ENCODE measurements around the gene SH3TC2. TPM values are rescaled to one million over a fixed set of nuclear protein-coding genes. Genes with fewer than 3 reads are reported as not detected.

SH3TC2 gene
- total and polyA plus RNA-seq, 2 of the 4 experiments (the other 2 are of a cell fraction) = 3.4 to 7.9 TPM

DNA sequence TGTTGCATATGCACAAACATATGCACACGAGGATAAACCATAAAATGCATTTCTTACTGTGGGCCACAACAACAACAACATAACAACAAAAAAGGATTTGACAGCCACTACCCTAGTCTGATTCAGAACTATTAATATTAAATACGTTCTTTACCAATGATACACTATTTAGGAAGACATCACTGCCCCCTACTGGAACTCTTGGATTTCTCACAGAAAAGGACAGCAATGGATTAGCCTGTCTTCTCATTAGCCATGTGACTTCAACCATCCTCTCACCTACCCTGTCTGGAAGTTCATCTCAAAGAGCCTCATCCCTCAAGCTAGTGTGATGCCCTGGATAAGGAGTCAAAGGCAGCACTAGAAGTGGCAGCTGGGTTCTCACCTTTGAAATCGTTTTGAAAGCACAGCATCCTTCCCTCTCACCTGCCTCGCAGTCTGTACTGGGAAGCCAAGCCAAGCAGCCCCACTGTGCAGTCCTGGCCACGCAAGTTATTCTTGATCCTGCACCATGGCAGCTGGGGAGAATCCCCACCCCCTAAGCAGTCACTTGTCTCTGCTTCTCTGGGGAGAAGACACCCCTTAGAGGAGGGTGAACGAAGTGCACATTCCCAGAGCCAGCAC, 64.6 kb downstream of the SH3TC2 start:
- H4K20me1 ChIP-seq (ENCODE audit: insufficient read depth, low read length) = no peaks in the 10 kb centered on the region
- ATAC-seq (ENCODE audit: low read depth) (peak; percentile 30; the same call in 1 of the 2 replicates), DNase-seq (peak; percentile 75)
- H2BK120ac ChIP-seq (ENCODE audit: low read depth, low read length) = peak overlapping the region; percentile 73
- no peak overlapping the region for H3K4me2 ChIP-seq (ENCODE audit: low read depth, low read length)
- intact Hi-C loops (cut with micrococcal nuclease) (loop anchor here (1.0 to 2.0 kb wide), 4 partner anchors 41 to 265 kb away; no protein-coding TSS in a partner anchor), dilution Hi-C loops (cut with HindIII; ENCODE audit: low sequenced_read_pairs, unreplicated experiment) (no loop called here), in situ Hi-C loops (cut with MboI; ENCODE audit: low sequenced_read_pairs) (loop anchor here (10.0 kb wide), 1 partner anchor 173 kb away; the partner anchor contains the start of gene ADRB2)
- no peak overlapping the region for H3K27ac ChIP-seq (ENCODE audit: insufficient read depth, low read length)
- H3K79me1 ChIP-seq (ENCODE audit: low read depth in 1 of 2, low read length in 2 of 2) = no peaks in the 10 kb centered on the region
- H3K27me3 ChIP-seq (ENCODE audit: control insufficient read depth, insufficient read depth, low read length) = no peaks in the 10 kb centered on the region
- H4K5ac ChIP-seq (ENCODE audit: low read depth, low read length) = no peak overlapping the region
- peak overlapping the region; percentile 96 for H2AK5ac ChIP-seq (ENCODE audit: low read depth, low read length)
- H2AK9ac ChIP-seq (replicated peaks; ENCODE audit: low read depth, low read length, poor library complexity) = no peak overlapping the region
- H2BK15ac ChIP-seq (ENCODE audit: low read depth, low read length) = peak overlapping the region; percentile 81; the same call in 2 of the 3 replicates
- no peak overlapping the region for H3K18ac ChIP-seq (ENCODE audit: low read depth, low read length)
- ChIA-PET POLR2A (ENCODE audit: unreplicated experiment) (no interaction called here), CTCF (interaction anchor here (1.5 to 5.8 kb wide), 4 partner anchors 37 to 261 kb away, joined by 3 to 31 read pairs (median 8); no protein-coding TSS in a partner anchor)
- H4K8ac ChIP-seq (ENCODE audit: low read depth in 2 of 2, low read length in 2 of 2) = no peak overlapping the region
- peaks cover 13% of the 10 kb centered on the region for H3K9me1 ChIP-seq (ENCODE audit: insufficient read depth, low read length)
- no peak overlapping the region for H3K4me3 ChIP-seq (ENCODE audit: insufficient read depth, low read depth, low read length)
- H4K91ac ChIP-seq (ENCODE audit: insufficient read depth, low read depth, low read length) = peak overlapping the region; percentile 83; the same call in 1 of the 2 replicates
- peak overlapping the region; percentile 62 for H3K4ac ChIP-seq (ENCODE audit: low read depth, low read length)
- no peak overlapping the region for H2BK5ac ChIP-seq (ENCODE audit: low read depth, low read length, poor library complexity, severe bottlenecking)
- H3K23ac ChIP-seq (ENCODE audit: low read depth, low read length) = no peak overlapping the region
- BruUV-seq (replicated peaks) = no TSS peak
- no peak overlapping the region for H3K14ac ChIP-seq (replicated peaks; ENCODE audit: low read depth, low read length)
- no peak overlapping the region for H2AFZ ChIP-seq (replicated peaks; ENCODE audit: low read length, poor library complexity)
- H2BK20ac ChIP-seq (ENCODE audit: low read depth, low read length) = peak overlapping the region; percentile 65
- no peak overlapping the region for H3K9ac ChIP-seq (ENCODE audit: low read depth, low read length)
- 100% methylated on average over 1 of the region's 6 CpGs; no CpG with 5 or more reads in 1 of the 2 experiments for WGBS, 2 experiments (ENCODE audit: extremely low coverage in 2 of 2, insufficient read length in 1 of 2)
- no peak overlapping the region for H3K56ac ChIP-seq (ENCODE audit: extremely low read depth, insufficient read depth, low read length)
- TF ChIP-seq SMC3 (IDR thresholded peaks at IDR 0.05; ENCODE audit: low read depth, low read length) = peak; percentile 69
- no peak for TF ChIP-seq FOS (IDR thresholded peaks at IDR 0.05; ENCODE audit: low read depth, low read length)
- TF ChIP-seq BHLHE40 (IDR thresholded peaks at IDR 0.05; ENCODE audit: low read depth, low read length) = no peak
- TF ChIP-seq, protein P1, sequence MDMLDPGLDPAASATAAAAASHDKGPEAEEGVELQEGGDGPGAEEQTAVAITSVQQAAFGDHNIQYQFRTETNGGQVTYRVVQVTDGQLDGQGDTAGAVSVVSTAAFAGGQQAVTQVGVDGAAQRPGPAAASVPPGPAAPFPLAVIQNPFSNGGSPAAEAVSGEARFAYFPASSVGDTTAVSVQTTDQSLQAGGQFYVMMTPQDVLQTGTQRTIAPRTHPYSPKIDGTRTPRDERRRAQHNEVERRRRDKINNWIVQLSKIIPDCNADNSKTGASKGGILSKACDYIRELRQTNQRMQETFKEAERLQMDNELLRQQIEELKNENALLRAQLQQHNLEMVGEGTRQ (IDR thresholded peaks at IDR 0.05; ENCODE audit: low read depth, low read length) = peak; percentile 63
- TF ChIP-seq RAD21 (IDR thresholded peaks at IDR 0.05; ENCODE audit: low read length) = peak; percentile 82
- TF ChIP-seq, protein P2, sequence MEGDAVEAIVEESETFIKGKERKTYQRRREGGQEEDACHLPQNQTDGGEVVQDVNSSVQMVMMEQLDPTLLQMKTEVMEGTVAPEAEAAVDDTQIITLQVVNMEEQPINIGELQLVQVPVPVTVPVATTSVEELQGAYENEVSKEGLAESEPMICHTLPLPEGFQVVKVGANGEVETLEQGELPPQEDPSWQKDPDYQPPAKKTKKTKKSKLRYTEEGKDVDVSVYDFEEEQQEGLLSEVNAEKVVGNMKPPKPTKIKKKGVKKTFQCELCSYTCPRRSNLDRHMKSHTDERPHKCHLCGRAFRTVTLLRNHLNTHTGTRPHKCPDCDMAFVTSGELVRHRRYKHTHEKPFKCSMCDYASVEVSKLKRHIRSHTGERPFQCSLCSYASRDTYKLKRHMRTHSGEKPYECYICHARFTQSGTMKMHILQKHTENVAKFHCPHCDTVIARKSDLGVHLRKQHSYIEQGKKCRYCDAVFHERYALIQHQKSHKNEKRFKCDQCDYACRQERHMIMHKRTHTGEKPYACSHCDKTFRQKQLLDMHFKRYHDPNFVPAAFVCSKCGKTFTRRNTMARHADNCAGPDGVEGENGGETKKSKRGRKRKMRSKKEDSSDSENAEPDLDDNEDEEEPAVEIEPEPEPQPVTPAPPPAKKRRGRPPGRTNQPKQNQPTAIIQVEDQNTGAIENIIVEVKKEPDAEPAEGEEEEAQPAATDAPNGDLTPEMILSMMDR (conservative IDR thresholded peaks at IDR 0.05; ENCODE audit: low read depth, low read length) = peak; percentile 73
- H3K9me3 ChIP-seq (ENCODE audit: control insufficient read depth, insufficient read depth, low read length) = no peaks in the 10 kb centered on the region
- H3K36me3 ChIP-seq (ENCODE audit: control insufficient read depth, insufficient read depth, low read length) = no peaks in the 10 kb centered on the region
- H3K4me1 ChIP-seq (ENCODE audit: control insufficient read depth, insufficient read depth, low read length) = peaks cover 11% of the 10 kb centered on the region

Data from IMR-90 (cell line).